GM12801 (cell line): Measurements from ENCODE around the gene OR2J3.

ENCODE experiments used
- CTCF ChIP-seq: IDR thresholded peaks from one replicate; pipeline ENCODE4 v1.5.1; 2011; ENCODE audit warnings: control low read depth; ENCODE audit not compliant: insufficient read length; ENCODE audit errors: extremely low read depth

Gene OR2J3

DNA sequence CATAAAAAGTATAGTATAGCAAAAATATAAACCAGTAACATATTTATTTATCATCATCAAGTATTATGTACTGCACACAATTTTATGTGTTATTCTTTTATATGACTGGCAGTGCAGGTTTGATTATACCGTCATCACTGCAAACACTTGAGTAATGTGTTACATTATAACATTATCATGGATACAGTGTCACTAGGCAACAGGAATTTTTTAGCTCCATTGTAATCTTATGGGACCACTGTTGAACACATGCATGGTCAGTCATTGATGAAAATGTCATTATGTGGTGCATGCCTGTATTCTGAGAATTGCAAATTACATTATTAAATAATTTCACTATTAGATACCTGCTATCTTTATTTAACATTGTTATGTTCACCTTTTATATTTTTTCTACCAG lies 33.7 kb downstream of the OR2J3 start:
- no peak for TF ChIP-seq CTCF

DNA sequence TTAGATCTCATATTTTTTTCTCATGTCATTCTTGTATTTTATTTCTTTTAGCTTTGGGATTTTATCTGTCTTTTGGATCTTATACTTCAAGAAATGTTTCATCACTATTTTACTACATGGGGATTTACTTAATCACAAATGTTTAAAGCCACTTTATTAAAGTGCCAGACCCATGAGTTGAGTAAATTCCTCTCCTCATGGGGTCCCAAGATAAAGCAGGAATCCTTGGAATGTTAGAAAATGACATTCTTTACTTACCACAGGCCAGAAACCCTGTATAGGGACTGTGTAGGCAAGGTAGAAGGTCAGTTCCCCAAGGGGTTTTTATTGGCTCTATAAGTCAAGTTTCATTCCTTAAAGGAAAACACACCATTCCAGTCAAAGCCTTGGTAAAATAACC lies 34.5 kb downstream of the OR2J3 start:
- TF ChIP-seq CTCF, result no peak

DNA sequence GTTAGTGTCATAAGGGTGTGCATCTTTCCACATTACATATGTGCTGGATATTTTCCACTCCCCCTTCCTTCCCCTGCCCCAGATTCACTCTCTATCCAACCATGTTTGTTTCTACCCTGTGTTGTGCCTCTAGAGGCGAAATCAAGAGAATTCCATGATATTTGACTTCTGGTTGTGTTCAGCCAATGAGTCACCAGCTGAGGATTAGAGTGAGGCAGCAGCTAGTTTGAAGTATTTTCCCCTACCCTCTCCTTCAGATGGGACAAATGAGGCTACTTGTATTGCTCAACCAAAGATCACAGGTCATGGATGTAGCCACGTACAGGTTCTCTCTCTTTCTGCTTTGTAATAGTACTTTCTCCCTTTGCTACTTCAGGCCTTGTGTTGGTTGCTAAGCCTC lies 38.3 kb downstream of the OR2J3 start:
- no peak for TF ChIP-seq CTCF

GRCh38 chr6:29147074-29147473 lies 39.2 kb downstream of the OR2J3 start:
- TF ChIP-seq CTCF, result no peak

- TF ChIP-seq CTCF, result no peak
Measured at GRCh38 chr6:29153083-29153482, 45.2 kb downstream of the OR2J3 start.
